Measurements from ENCODE around the gene CFAP221. TPM values are rescaled to one million over a fixed set of nuclear protein-coding genes. Genes with fewer than 3 reads are reported as not detected.

CFAP221 gene
- polyA plus RNA-seq, 2 of the 4 experiments (the other 2 are of a cell fraction): 0.17 to 0.30 TPM

DNA sequence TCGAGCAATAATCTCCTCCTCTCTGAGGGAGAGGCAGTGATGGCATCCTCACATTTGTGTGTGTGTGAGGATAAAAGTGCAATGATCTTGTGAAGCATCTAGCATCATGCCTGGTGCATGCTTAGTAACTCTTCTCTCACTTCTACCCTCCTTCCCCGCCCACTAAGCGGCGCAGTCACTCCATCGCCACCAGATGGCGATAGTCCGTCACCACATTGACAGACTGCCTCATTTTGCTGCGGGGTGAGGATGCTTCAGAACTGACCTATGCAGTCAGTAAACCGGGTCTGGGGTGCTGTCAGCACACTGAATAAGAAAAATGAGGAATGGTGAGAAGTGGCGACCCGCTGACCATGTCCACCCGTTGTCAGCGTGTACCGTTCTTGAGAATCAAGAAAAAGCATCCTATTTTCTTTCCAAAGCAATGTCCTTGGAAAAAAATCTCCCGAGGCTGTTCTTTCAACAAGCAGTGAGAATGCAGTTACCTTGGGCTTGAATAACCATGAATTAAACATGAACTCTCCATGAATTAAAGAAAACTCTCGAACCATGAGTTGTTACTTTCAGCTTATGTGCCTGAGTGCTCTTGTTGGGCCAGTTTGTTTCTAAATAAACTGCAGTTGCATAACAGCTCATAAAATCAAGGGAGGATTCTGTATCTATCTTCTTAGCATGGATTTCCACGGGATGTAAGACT is 97.5 kb downstream of the CFAP221 start:
- POLR2A ChIA-PET: no interaction called here
- WGBS (ENCODE audit: missing lambda C conversion rate): 3% methylated on average over 17 of the region's 17 CpGs
- DNase-seq (ENCODE audit: low read depth in 1 of 2, low spot score in 1 of 2) (peak; percentile 74 to 87), FAIRE-seq (no peak), ATAC-seq (peak; percentile 96 to 99)
- TF ChIP-seq BCL3 (IDR thresholded peaks at IDR 0.05) (no peak), SMC3 (IDR thresholded peaks at IDR 0.05) (peak; percentile 86), RAD21 (conservative IDR thresholded peaks at IDR 0.05 in 1 of 2, IDR thresholded peaks at IDR 0.05 in 1 of 2) (peak; percentile 79 to 86), NPAS2 (CRISPR knock-in tag; IDR thresholded peaks at IDR 0.05; ENCODE audit: borderline replicate concordance) (no peak)
- TF ChIP-seq, protein P1, sequence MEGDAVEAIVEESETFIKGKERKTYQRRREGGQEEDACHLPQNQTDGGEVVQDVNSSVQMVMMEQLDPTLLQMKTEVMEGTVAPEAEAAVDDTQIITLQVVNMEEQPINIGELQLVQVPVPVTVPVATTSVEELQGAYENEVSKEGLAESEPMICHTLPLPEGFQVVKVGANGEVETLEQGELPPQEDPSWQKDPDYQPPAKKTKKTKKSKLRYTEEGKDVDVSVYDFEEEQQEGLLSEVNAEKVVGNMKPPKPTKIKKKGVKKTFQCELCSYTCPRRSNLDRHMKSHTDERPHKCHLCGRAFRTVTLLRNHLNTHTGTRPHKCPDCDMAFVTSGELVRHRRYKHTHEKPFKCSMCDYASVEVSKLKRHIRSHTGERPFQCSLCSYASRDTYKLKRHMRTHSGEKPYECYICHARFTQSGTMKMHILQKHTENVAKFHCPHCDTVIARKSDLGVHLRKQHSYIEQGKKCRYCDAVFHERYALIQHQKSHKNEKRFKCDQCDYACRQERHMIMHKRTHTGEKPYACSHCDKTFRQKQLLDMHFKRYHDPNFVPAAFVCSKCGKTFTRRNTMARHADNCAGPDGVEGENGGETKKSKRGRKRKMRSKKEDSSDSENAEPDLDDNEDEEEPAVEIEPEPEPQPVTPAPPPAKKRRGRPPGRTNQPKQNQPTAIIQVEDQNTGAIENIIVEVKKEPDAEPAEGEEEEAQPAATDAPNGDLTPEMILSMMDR (IDR thresholded peaks at IDR 0.05): peak; percentile 95
- H3K27ac ChIP-seq: no peak overlapping the region
- H3K4me3 ChIP-seq: no peak overlapping the region
- CTCF ChIA-PET: interaction anchor here (0.6 to 7.6 kb wide), 29 partner anchors 9 to 1438 kb away, joined by 3 to 90 read pairs (median 4); partner anchors contain the start of gene TMEM177
- H3K4me1 ChIP-seq: no peaks in the 10 kb centered on the region
- peak overlapping the region; percentile 59 for H3K4me2 ChIP-seq
- H3K9me3 ChIP-seq: no peaks in the 10 kb centered on the region

- FAIRE-seq: no peak
- ChIA-PET CTCF (interaction anchor here (2.8 to 7.6 kb wide), 2 partner anchors 15 to 530 kb away, joined by 15 to 90 read pairs; no protein-coding TSS in a partner anchor), POLR2A (no interaction called here)
- H3K27ac ChIP-seq: no peak overlapping the region
- H3K4me1 ChIP-seq: no peaks in the 10 kb centered on the region
- no peak overlapping the region for H3K4me2 ChIP-seq
- no peaks in the 10 kb centered on the region; the same call in 2 of the 3 replicates for H3K9me3 ChIP-seq
- no peak for DNase-seq (ENCODE audit: low read depth in 1 of 2, low spot score in 1 of 2)
- ATAC-seq: no peak
- TF ChIP-seq MYC (IDR thresholded peaks at IDR 0.05; ENCODE audit: borderline replicate concordance, low read length) (no peak), RFX5 (IDR thresholded peaks at IDR 0.05) (no peak), CHD2 (IDR thresholded peaks at IDR 0.05; ENCODE audit: low read length, partially characterized antibody) (no peak), TP53 (CRISPR knock-in tag; IDR thresholded peaks at IDR 0.05) (no peak), JUN (IDR thresholded peaks at IDR 0.05) (no peak), JUNB (IDR thresholded peaks at IDR 0.05) (no peak), CHD4 (IDR thresholded peaks at IDR 0.05; ENCODE audit: borderline replicate concordance) (no peak), RARB (CRISPR knock-in tag; IDR thresholded peaks at IDR 0.05) (no peak)
- TF ChIP-seq, protein P2, sequence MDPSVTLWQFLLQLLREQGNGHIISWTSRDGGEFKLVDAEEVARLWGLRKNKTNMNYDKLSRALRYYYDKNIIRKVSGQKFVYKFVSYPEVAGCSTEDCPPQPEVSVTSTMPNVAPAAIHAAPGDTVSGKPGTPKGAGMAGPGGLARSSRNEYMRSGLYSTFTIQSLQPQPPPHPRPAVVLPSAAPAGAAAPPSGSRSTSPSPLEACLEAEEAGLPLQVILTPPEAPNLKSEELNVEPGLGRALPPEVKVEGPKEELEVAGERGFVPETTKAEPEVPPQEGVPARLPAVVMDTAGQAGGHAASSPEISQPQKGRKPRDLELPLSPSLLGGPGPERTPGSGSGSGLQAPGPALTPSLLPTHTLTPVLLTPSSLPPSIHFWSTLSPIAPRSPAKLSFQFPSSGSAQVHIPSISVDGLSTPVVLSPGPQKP (IDR thresholded peaks at IDR 0.05; ENCODE audit: low read depth, low read length): no peak
- WGBS (ENCODE audit: missing lambda C conversion rate): 68% methylated on average over 3 of the region's 3 CpGs
- no peak overlapping the region for H3K4me3 ChIP-seq
These were observed 99.9 kb downstream of the CFAP221 start for GRCh38 chr2:119644186-119644585.

- CTCF ChIA-PET: interaction anchor here (7.6 kb wide), 1 partner anchor 14 kb away, joined by 90 read pairs; no protein-coding TSS in a partner anchor
- H3K9me3 ChIP-seq: no peaks in the 10 kb centered on the region; the same call in 2 of the 3 replicates
- ATAC-seq (no peak), DNase-seq (ENCODE audit: low read depth in 1 of 2, low spot score in 1 of 2) (no peak), FAIRE-seq (no peak)
- H3K4me3 ChIP-seq: no peak overlapping the region
- H3K4me1 ChIP-seq: no peaks in the 10 kb centered on the region
- no peak for TF ChIP-seq ZFP36 (IDR thresholded peaks at IDR 0.05; ENCODE audit: borderline replicate concordance, partially characterized antibody)
- no peak for TF ChIP-seq POLR2AphosphoS2 (conservative IDR thresholded peaks at IDR 0.05; ENCODE audit: low read length)
- TF ChIP-seq JUNB (IDR thresholded peaks at IDR 0.05): no peak
- TF ChIP-seq CBX2 (IDR thresholded peaks at IDR 0.05; ENCODE audit: borderline replicate concordance, low read depth): no peak
- TF ChIP-seq GATA3 (IDR thresholded peaks at IDR 0.05; ENCODE audit: borderline replicate concordance): peak; percentile 34; the same call in 1 of the 2 replicates
- no peak for TF ChIP-seq EP300 (IDR thresholded peaks at IDR 0.05)
- no peak overlapping the region for H3K27ac ChIP-seq
- H3K4me2 ChIP-seq: no peak overlapping the region
- POLR2A ChIA-PET: interaction anchor here (1.0 kb wide), 1 partner anchor 33 kb away, joined by 3 read pairs; the partner anchor contains the start of gene TMEM177
- WGBS (ENCODE audit: missing lambda C conversion rate): 3% methylated on average over 3 of the region's 3 CpGs
These were observed 101.1 kb downstream of the CFAP221 start for GRCh38 chr2:119645173-119645855.

Data from A549 (cell line).